Neutrophil (primary cell): ENCODE results near the gene PAGR1.
"Not testable (repeated sequence)": the region's sequence is repeated elsewhere in the genome, so short reads cannot be mapped to it uniquely, and the experiment has no call there.

Experiments
- H3K27ac ChIP-seq: fragments of 200-600 bp; sonication (generic); 2 replicates; pipeline ENCODE4 v1.5.1; 2016; ENCODE audit warnings: mild to moderate bottlenecking, moderate library complexity
- H3K27me3 ChIP-seq: fragments of 200-600 bp; sonication (generic); 2 replicates; pipeline ENCODE4 v1.6.0; 2016; ENCODE audit warnings: mild to moderate bottlenecking
- H3K36me3 ChIP-seq: fragments of 200-600 bp; sonication (generic); 2 replicates; pipeline ENCODE4 v1.5.1; 2017
- H3K4me1 ChIP-seq, 2 experiments: fragments of 200-600 bp in 1 of 2; sonication (generic) in 1 of 2; 1 replicate in 1 of 2; 2 replicates in 1 of 2; pipeline versions ENCODE4 v1.5.1 to v1.6.1; 2013 to 2016; ENCODE audit warnings: low read depth in 1 of 2, low read length in 1 of 2, mild to moderate bottlenecking in 1 of 2, moderate library complexity in 1 of 2; ENCODE audit not compliant: control insufficient read depth in 1 of 2, insufficient read depth in 1 of 2
- H3K4me3 ChIP-seq, 2 experiments: fragments of 200-600 bp in 1 of 2; sonication (generic) in 1 of 2; 1 replicate in 1 of 2; 2 replicates in 1 of 2; pipeline ENCODE4 v1.5.1; 2013 to 2016; ENCODE audit warnings: low read depth in 1 of 2, low read length in 1 of 2, mild to moderate bottlenecking in 1 of 2, moderate library complexity in 1 of 2
- H3K9me3 ChIP-seq: fragments of 200-600 bp; sonication (generic); 2 replicates; pipeline ENCODE4 v1.5.1; 2016
- TF ChIP-seq, protein P1 (sequence below): fragments of 200-600 bp; sonication (generic); IDR thresholded peaks from 2 replicates; pipeline ENCODE4 v1.5.1; 2016; ENCODE audit warnings: antibody characterized with exemption

The PAGR1 gene

DNA sequence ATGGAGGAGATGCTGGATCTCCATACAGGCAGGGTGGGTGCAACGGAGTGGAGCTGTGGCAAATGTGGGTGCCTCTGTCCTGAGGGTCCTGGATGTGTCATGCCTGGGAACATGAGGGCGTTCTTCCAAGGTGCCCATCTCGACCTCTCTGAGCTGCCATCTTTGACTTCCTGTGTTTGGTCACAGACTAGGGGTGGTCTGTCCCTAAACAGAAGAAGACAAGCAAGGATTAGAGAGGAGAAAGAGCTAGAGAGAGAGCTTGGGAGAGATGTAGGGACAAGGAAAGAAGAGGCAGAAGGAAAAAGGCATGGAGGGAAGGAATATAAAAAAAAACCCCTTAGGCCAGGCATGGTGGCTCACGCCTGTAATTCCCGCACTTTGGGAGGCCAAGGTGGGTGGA lies 41.2 kb upstream of the PAGR1 start:
- Histone ChIP-seq H3K27ac (no peak overlapping the region), H3K4me3 (no peak overlapping the region), H3K27me3 (no peaks in the 10 kb centered on the region), H3K9me3 (no peaks in the 10 kb centered on the region), H3K4me1 (peaks cover 36 to 39% of the 10 kb centered on the region in 2 experiments), H3K36me3 (no peaks in the 10 kb centered on the region)
- TF ChIP-seq, protein P1, sequence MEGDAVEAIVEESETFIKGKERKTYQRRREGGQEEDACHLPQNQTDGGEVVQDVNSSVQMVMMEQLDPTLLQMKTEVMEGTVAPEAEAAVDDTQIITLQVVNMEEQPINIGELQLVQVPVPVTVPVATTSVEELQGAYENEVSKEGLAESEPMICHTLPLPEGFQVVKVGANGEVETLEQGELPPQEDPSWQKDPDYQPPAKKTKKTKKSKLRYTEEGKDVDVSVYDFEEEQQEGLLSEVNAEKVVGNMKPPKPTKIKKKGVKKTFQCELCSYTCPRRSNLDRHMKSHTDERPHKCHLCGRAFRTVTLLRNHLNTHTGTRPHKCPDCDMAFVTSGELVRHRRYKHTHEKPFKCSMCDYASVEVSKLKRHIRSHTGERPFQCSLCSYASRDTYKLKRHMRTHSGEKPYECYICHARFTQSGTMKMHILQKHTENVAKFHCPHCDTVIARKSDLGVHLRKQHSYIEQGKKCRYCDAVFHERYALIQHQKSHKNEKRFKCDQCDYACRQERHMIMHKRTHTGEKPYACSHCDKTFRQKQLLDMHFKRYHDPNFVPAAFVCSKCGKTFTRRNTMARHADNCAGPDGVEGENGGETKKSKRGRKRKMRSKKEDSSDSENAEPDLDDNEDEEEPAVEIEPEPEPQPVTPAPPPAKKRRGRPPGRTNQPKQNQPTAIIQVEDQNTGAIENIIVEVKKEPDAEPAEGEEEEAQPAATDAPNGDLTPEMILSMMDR: no peak

DNA sequence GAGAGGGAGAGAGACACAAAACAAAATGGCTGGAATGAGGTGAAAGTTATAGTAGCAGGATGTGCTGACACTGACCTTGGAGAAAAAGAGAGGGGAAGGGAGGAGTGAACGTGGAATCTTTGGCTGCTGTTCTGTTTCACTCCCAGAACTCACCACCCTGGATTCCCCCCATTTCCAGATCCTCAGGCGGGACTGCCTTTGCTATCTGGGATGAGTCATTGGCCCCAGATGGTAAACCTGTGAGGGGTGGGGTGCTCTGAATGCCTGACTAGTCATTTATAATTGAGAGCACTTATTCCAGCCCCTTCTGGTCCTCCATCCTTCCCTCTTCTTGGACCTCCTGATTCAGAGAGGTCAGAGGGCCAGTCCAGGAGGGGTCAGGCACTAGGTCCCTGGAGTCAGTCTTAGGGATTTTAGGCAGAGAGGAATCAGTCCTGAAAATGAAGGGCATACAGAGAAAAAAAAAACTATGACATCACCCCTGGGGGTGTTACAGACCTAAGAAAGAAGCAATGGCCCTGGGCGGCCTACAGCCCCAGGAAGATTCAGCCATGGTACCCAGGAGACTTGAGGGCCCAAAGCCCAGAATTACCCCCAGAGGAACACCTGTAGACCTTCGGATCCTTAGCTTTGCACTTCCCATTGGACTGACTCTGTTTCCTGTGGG lies 40.1 kb upstream of the PAGR1 start:
- Histone ChIP-seq H3K27me3 (no peaks in the 10 kb centered on the region), H3K27ac (no peak overlapping the region), H3K9me3 (no peaks in the 10 kb centered on the region), H3K4me3 (no peak overlapping the region), H3K4me1 (peaks cover 26 to 32% of the 10 kb centered on the region in 2 experiments), H3K36me3 (no peaks in the 10 kb centered on the region)
- TF ChIP-seq, protein P1: no peak

DNA sequence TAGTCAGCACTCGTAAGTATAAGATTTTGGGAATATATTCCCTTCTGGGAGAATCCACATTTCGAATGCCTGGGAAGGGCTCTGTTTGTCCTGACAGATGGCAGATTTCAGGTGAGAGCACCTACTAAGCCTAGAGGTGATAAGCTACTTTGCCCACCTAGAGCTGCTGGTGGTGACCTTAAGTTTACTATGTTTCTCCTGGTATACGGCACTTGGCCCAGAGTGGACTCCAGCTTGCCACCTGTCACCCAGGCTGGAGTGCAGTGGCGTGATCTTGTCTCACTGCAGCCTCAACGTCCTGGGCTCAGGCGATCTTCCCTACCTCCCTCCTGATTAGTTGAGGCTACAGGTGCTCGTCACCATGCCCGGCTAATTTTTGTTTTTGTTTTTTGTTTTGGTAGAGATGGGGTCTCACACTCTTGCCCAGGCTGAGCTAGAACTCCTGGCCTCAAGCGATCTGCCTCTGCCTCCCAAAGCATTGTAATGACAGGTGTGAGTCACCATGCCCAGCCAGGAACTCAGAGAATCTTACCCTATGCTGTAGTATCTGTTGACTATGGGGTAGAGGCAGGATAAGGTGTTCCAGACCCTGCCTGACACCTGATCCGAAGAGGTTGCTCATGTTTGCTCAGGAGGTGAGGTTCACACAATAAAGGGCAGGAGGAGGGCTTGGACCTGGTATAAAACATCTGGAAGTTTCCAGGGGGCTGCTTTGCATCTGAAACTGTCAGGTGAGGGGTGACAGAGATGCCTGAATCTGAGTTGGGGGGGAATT lies 38.2 kb upstream of the PAGR1 start, which contains the start of gene ZG16:
Gene ZG16, plus strand, starts transcription at position 681 of the 775 bp plus-strand sequence. CDS start 1,011 bp downstream, outside the sequence.
- no peaks in the 10 kb centered on the region for H3K9me3 ChIP-seq
- no peak within 1 kb of the TSS for H3K27ac ChIP-seq
- no peak within 1 kb of the TSS for H3K4me3 ChIP-seq
- TF ChIP-seq, protein P1: no peak
- no peaks in the 10 kb centered on the region for H3K27me3 ChIP-seq
- no peaks in the 10 kb centered on the region for H3K36me3 ChIP-seq
- peaks cover 8 to 13% of the 10 kb centered on the region in 2 experiments for H3K4me1 ChIP-seq

DNA sequence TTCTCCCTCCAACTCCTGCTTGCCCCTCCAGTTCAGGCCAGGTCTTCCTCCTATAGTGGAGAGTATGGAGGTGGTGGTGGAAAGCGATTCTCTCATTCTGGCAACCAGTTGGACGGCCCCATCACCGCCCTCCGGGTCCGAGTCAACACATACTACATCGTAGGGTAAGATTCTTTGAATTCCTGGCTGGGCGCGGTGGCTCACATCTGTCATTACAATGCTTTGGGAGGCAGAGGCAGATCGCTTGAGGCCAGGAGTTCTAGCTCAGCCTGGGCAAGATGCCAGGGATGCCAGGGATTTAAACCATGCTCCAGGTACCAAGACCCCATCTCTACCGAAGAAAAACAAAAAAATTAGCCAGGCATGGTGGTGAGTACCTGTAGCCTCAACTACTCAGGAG lies 36.5 kb upstream of the PAGR1 start:
- Histone ChIP-seq H3K27ac (no peak overlapping the region), H3K27me3 (no peaks in the 10 kb centered on the region), H3K36me3 (no peaks in the 10 kb centered on the region), H3K4me1 (peaks cover under 1 to 2% of the 10 kb centered on the region in 2 experiments), H3K4me3 (no peak overlapping the region), H3K9me3 (no peaks in the 10 kb centered on the region)
- TF ChIP-seq, protein P1: no peak

DNA sequence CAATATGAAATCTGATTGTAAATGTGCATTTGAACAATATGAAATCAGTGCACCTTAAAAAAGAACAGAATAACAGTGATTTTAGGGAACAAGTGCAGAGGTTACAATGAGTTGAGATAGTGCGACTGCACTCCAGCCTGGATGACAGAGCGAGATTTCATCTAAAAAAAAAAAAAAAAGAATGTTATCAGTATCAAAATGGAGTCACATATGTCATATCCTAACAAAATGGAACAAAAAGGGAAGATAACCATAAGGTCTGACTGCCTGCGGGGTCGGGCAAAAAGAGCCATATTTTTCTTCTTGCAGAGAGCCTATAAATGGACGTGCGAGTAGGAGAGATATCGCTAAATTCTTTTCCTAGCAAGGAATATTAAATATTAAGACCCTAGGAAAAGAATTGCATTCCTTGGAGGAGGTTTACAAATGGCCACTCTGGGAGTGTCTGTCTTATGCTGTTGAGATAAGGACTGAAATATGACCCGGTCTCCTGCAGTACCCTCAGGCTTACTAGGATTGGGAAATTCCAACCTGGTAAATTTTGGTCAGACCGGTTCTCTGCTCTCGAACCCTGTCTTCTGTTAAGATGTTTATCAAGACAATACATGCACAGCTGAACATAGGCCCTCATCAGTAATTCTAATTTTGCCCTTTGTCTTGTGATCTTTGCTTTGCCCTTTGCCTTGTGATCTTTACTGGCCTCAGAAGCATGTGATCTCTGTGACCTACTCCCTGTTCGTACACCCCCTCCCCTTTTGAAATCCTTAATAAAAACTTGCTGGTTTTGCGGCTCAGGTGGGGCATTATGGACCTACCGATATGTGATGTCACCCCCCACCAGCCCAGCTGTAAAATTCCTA lies 32.6 kb upstream of the PAGR1 start:
- not testable (repeated sequence) for H3K27ac ChIP-seq, H3K9me3 ChIP-seq, H3K27me3 ChIP-seq, H3K4me3 ChIP-seq, H3K36me3 ChIP-seq
- H3K4me1 ChIP-seq: peaks cover 12 to 14% of the 10 kb centered on the region in 2 experiments
